H9 (cell line): ENCODE data around the gene SPAG4. TPM values are rescaled to one million over a fixed set of nuclear protein-coding genes. Genes with fewer than 3 reads are reported as not detected.
A peak's percentile ranks its signal among the peaks of the same experiment; 100 is the strongest.

Source experiments
- DNase-seq: peaks from one replicate; pipeline ENCODE4 v3.0.0-alpha.2; 2017
- H2AFZ ChIP-seq: one replicate; pipeline ENCODE4 v1.6.1; 2013; ENCODE audit warnings: mild to moderate bottlenecking, low read length, control low read depth, moderate library complexity
- H2AK5ac ChIP-seq: 2 replicates; pipeline ENCODE4 v1.6.1; 2013; ENCODE audit warnings: low read length, control low read depth, mixed read lengths; ENCODE audit not compliant: insufficient read length
- H2BK120ac ChIP-seq: one replicate; pipeline ENCODE4 v1.6.1; 2013; ENCODE audit warnings: low read depth, mild to moderate bottlenecking, low read length, control low read depth, inconsistent platforms; ENCODE audit not compliant: poor library complexity, severe bottlenecking
- H2BK12ac ChIP-seq: 2 replicates; pipeline ENCODE4 v1.6.1; 2013; ENCODE audit warnings: low read length, control low read depth, mixed read lengths, low read depth; ENCODE audit not compliant: insufficient read length
- H2BK15ac ChIP-seq: 2 replicates; pipeline ENCODE4 v1.6.1; 2013; ENCODE audit warnings: low read depth, low read length, control low read depth
- H2BK20ac ChIP-seq: one replicate; pipeline ENCODE4 v1.6.1; 2013; ENCODE audit warnings: low read depth, mild to moderate bottlenecking, low read length, control low read depth, inconsistent platforms; ENCODE audit not compliant: poor library complexity, severe bottlenecking
- H2BK5ac ChIP-seq: 2 replicates; pipeline ENCODE4 v1.6.1; 2013; ENCODE audit warnings: low read length, control low read depth, mixed read lengths; ENCODE audit not compliant: insufficient read length
- H3K14ac ChIP-seq: 2 replicates; pipeline ENCODE4 v1.6.1; 2013; ENCODE audit warnings: low read length, control low read depth; ENCODE audit not compliant: insufficient read depth
- H3K18ac ChIP-seq: 2 replicates; pipeline ENCODE4 v1.6.1; 2013; ENCODE audit warnings: low read depth, mild to moderate bottlenecking, mixed read lengths, low read length, control low read depth; ENCODE audit not compliant: insufficient read length
- H3K23ac ChIP-seq: 2 replicates; pipeline ENCODE4 v1.6.1; 2013; ENCODE audit warnings: low read length, control low read depth, mixed read lengths, low read depth; ENCODE audit not compliant: insufficient read length
- H3K23me2 ChIP-seq: 2 replicates; pipeline ENCODE4 v1.6.1; 2013; ENCODE audit warnings: low read depth, mild to moderate bottlenecking, mixed read lengths, low read length, control low read depth; ENCODE audit not compliant: insufficient read length, poor library complexity, severe bottlenecking
- H3K27ac ChIP-seq: 2 replicates; pipeline ENCODE4 v1.5.1; 2013; ENCODE audit warnings: low read length, control low read depth, mixed read lengths, low read depth; ENCODE audit not compliant: insufficient read length
- H3K27me3 ChIP-seq: 2 replicates; pipeline ENCODE4 v1.6.1; 2013; ENCODE audit warnings: low read length, control low read depth, inconsistent platforms; ENCODE audit not compliant: insufficient read depth
- H3K4ac ChIP-seq: 2 replicates; pipeline ENCODE4 v1.6.1; 2013; ENCODE audit warnings: low read depth, mild to moderate bottlenecking, control low read depth, inconsistent platforms, low read length, moderate library complexity
- H3K4me1 ChIP-seq: 2 replicates; pipeline ENCODE4 v1.6.1; 2013; ENCODE audit warnings: low read length, control low read depth, inconsistent platforms; ENCODE audit not compliant: insufficient read depth
- H3K4me2 ChIP-seq: 2 replicates; pipeline ENCODE4 v1.6.1; 2013; ENCODE audit warnings: low read length, control low read depth, mixed read lengths; ENCODE audit not compliant: insufficient read length, insufficient read depth
- H3K56ac ChIP-seq: 2 replicates; pipeline ENCODE4 v1.6.1; 2013; ENCODE audit warnings: low read depth, mild to moderate bottlenecking, mixed read lengths, low read length, control low read depth; ENCODE audit not compliant: insufficient read length
- H3K79me1 ChIP-seq: 2 replicates; pipeline ENCODE4 v1.6.1; 2013; ENCODE audit warnings: low read depth, mild to moderate bottlenecking, moderate library complexity, low read length, control low read depth, inconsistent platforms; ENCODE audit not compliant: insufficient read depth, poor library complexity, severe bottlenecking
- H3K79me2 ChIP-seq: 2 replicates; pipeline ENCODE4 v1.6.1; 2013; ENCODE audit warnings: low read length, control low read depth, inconsistent platforms; ENCODE audit not compliant: insufficient read depth
- H3K9ac ChIP-seq: 2 replicates; pipeline ENCODE4 v1.6.1; 2013; ENCODE audit warnings: low read length, control low read depth, mixed read lengths; ENCODE audit not compliant: insufficient read length; ENCODE audit errors: extremely low read depth
- H3K9me3 ChIP-seq: one replicate; pipeline ENCODE4 v1.6.1; 2013; ENCODE audit warnings: low read depth, low read length, inconsistent platforms; ENCODE audit not compliant: control insufficient read depth
- H3T11ph ChIP-seq: one replicate; pipeline ENCODE4 v1.6.1; 2013; ENCODE audit warnings: mild to moderate bottlenecking, low read length, control low read depth, inconsistent platforms
- H4K20me1 ChIP-seq: one replicate; pipeline ENCODE4 v1.6.1; 2013; ENCODE audit not compliant: control insufficient read depth, insufficient read length, insufficient read depth
- H4K5ac ChIP-seq: 2 replicates; pipeline ENCODE4 v1.6.1; 2013; ENCODE audit warnings: low read depth, mild to moderate bottlenecking, mixed read lengths, low read length, control low read depth; ENCODE audit not compliant: insufficient read length
- H4K8ac ChIP-seq: replicated peaks from 2 replicates; pipeline ENCODE4 v1.6.1; 2013; ENCODE audit warnings: low read length, control low read depth, mixed read lengths, low read depth; ENCODE audit not compliant: insufficient read length
- H4K91ac ChIP-seq: 2 replicates; pipeline ENCODE4 v1.6.1; 2013; ENCODE audit warnings: low read depth, mild to moderate bottlenecking, moderate library complexity, mixed read lengths, low read length, control low read depth; ENCODE audit not compliant: insufficient read length
- H3K27ac Mint-ChIP-seq, 3 experiments: 2 replicates in 2 of 3; 3 replicates in 1 of 3; pipeline ENCODE4 v1.8.0; 2020 to 2021; ENCODE audit warnings: mixed read lengths in 3 of 3, mild to moderate bottlenecking in 1 of 3, moderate library complexity in 1 of 3
- H3K27me3 Mint-ChIP-seq: 2 replicates; pipeline ENCODE4 v1.8.0; 2021; ENCODE audit warnings: low read depth, mild to moderate bottlenecking, moderate library complexity, mixed read lengths
- H3K36me3 Mint-ChIP-seq, 3 experiments: 2 replicates in 2 of 3; 3 replicates in 1 of 3; pipeline ENCODE4 v1.8.0; 2020 to 2021; ENCODE audit warnings: low read depth in 3 of 3, mixed read lengths in 3 of 3; ENCODE audit not compliant: insufficient read depth in 1 of 3
- H3K4me1 Mint-ChIP-seq, 2 experiments: 2 replicates each; pipeline ENCODE4 v1.8.0; 2020; ENCODE audit warnings: mixed read lengths in 2 of 2
- H3K4me3 Mint-ChIP-seq, 2 experiments: 2 replicates in 1 of 2; 3 replicates in 1 of 2; pipeline ENCODE4 v1.8.0; 2020 to 2021; ENCODE audit warnings: mild to moderate bottlenecking in 2 of 2, mixed read lengths in 2 of 2, moderate library complexity in 1 of 2
- H3K9me3 Mint-ChIP-seq, 2 experiments: 2 replicates in 1 of 2; 3 replicates in 1 of 2; pipeline ENCODE4 v1.8.0; 2020; ENCODE audit warnings: mild to moderate bottlenecking in 2 of 2, mixed read lengths in 2 of 2, moderate library complexity in 1 of 2
- CTCF ChIP-seq: fragments of 200-600 bp; sonication (generic); conservative IDR thresholded peaks from 3 replicates; pipeline ENCODE4 v1.8.0; 2021; ENCODE audit warnings: antibody characterized with exemption, mild to moderate bottlenecking
- WGBS: extraction: QIAGEN DNeasy Blood & Tissue Kit; methylation state at CpG from one replicate; pipeline ENCODE4 v1.1.7; 2013; ENCODE audit warnings: missing lambda C conversion rate, low lambda C conversion rate, mixed read lengths; ENCODE audit not compliant: insufficient read length; ENCODE audit errors: extremely low coverage; 5-methylcytosine and 5-hydroxymethylcytosine counted together
- total RNA-seq: library from RNA; stranded (reverse); gene quantifications from 2 replicates; pipeline ENCODE4 v1.2.1, GENCODE V29; 2021

The SPAG4 gene
- total RNA-seq, 1 experiment from 2014 or later: 4.9 TPM

- Histone ChIP-seq H2BK120ac (no peak overlapping the region), H3K14ac (peak overlapping the region; percentile 98), H4K91ac (peak overlapping the region; percentile 21), H2BK20ac (no peak overlapping the region), H3K4me2 (peak overlapping the region; percentile 88), H2AFZ (no peak overlapping the region), H2BK15ac (no peak overlapping the region), H3K79me1 (no peaks in the 10 kb centered on the region), H3T11ph (no peak overlapping the region), H3K9ac (peak overlapping the region; percentile 98), H3K4me1 (no peaks in the 10 kb centered on the region; the same call in 1 of the 2 replicates), H3K9me3 (no peaks in the 10 kb centered on the region), H3K79me2 (peaks cover 51% of the 10 kb centered on the region), H2BK12ac (no peak overlapping the region), H3K23ac (no peak overlapping the region), H4K8ac (no peak overlapping the region), H4K5ac (peak overlapping the region; percentile 77), H3K18ac (peak overlapping the region; percentile 96), H3K4ac (peak overlapping the region; percentile 4; the same call in 1 of the 2 replicates), H2BK5ac (peak overlapping the region; percentile 37), H3K27me3 (no peaks in the 10 kb centered on the region), H3K56ac (peak overlapping the region; percentile 53), H4K20me1 (no peaks in the 10 kb centered on the region), H2AK5ac (no peak overlapping the region), H3K23me2 (peaks cover 9% of the 10 kb centered on the region), H3K27ac (peak overlapping the region; percentile 34)
- Mint-ChIP-seq H3K27ac (peak overlapping the region; percentile 99 to 100 (median 99)), H3K9me3 (no peaks in the 10 kb centered on the region; a peak in 2 of 5 replicates), H3K36me3 (peaks cover 6 to 9% (median 9%) of the 10 kb centered on the region in 3 experiments; a peak in 6 of 7 replicates), H3K27me3 (no peaks in the 10 kb centered on the region), H3K4me1 (peaks cover 40 to 43% of the 10 kb centered on the region in 2 experiments), H3K4me3 (peak overlapping the region; percentile 96 to 99)
- WGBS: no CpG with 5 or more reads among the region's 28 CpGs
- DNase-seq: peak; percentile 52
- no peak for TF ChIP-seq CTCF
These were observed 48.2 kb downstream of the SPAG4 start for GRCh38 chr20:35663516-35664465.
